Activated naive CD8-positive, alpha-beta T cell treated with anti-CD3 and anti-CD28 coated beads, Interleukin-2, amount 50 U/mL, for 16 hours (primary cell): ENCODE data around the gene SRSF4.
"Not testable (repeated sequence)": the region's sequence is repeated elsewhere in the genome, so short reads cannot be mapped to it uniquely, and the experiment has no call there.

Source experiments
- DNase-seq: peaks from one replicate; pipeline ENCODE4 v3.0.0-alpha.2; 2020; ENCODE audit warnings: low read depth, low spot score

Gene SRSF4

DNA sequence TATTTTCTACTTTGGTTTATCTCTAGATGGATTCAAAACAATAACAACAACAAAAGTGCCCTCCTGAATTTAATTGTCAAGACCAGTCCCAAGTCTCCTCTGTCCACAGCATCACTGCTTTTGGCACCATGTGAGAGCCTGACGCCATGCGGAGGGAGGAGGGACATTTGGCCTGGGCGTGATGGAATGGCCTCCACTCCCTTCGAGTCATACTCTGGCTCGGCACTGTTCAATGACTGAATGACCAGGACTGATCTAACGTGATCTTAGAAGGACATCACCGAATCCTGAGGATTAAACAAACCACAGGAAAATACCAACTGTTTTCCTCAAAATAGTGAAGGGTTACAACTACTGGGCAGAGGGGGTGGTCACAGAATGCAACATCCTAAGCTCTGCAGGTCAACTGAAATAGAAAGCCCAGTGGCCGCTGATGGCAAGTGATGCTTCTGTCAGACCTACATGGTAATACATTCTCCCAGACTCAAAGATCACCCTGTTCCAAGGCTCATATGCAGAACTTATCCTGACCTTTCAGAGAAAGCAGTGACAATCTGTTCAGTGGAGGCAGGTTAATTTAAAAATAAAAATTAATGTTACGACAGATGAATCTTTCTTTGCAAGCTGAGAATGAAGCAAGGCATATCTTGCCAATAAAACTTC is 19.1 kb downstream of the SRSF4 start:
- no peak for DNase-seq

DNA sequence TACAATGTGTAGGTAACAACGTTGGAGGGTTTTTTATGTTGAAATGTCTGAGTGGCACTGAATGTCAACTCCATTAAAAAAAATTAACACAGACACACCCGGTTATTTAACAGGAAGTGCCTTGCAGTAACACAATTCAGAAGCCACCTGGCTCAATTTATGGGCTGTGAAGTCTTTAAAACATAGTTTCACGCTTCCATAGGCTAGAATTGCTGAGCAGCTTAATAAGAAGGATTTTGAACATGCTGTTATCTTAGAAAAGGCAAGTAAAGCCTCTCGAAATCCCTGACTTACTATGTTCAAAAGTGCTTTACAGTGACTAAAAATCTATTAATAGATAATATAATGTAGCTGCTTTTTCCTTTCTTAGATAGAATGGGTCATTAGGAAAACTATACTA is 19.7 kb downstream of the SRSF4 start:
- DNase-seq = no peak

DNA sequence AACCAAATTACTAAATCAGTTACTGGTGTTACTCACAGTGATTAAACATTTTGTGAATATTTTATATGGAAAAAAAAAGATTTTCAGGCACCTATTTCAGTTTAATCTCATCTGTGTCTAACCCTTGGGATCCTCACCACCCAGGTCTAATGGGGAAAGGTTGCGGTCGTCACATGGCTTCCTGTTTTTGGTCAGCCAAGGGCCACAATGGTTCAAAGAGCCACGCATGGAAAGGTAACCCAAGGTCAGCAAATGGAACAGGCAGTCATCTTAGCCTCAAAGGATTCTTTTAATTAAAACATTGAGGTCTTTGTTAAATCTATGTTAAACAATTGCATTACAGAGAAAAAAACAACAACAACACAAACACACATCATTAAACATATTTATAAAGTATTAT is 21.9 kb downstream of the SRSF4 start:
- DNase-seq = no peak

DNA sequence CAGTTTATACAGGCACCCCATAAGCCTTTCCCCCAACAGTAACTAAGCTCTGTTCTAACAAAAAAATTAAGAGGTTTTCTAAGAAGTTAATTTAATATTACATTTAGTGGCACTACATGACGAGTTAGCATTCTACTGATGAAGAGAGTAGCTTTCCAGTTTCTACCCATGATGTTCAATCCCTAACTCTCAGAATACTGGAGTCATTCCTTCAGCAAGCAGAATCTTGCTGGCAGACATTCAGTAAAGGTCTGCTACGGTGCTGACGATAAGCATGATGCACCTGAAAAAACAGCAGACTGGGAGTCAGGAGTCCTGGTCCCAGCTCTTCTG is 24.5 kb downstream of the SRSF4 start:
- DNase-seq = no peak

DNA sequence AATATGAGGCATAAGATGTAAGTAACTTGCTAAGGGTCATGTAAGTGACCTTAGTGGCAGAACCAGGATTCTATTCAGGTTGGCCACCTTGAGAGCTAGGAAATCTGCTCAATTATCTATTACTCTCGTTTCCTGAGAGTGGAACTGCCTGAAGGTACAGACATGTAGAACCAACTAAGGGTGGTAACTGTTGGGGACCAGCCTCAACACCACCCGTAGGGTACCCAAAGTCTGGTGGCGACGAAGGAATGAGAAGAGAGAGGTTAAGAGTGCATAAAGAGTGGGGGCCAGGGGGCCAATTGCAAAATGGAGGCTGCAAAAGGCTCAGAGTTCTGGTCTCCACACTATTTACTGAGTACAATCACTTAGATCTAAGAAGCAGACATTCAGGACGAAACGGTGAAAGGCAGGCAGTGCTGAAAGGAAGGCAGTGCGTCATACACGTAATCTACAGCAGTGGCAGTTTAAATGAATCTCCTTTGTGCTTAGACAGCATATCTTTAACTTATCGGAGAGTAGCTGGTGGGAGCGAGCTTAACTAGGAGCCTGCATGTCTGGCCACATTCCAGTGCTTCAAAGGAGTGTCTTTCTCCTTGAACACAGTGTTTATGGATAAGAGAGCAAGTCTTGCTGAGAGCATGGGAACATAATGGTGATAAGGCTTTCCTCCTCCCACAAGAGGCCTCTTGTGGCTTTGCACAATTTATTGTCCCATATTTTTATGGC is 25.0 kb downstream of the SRSF4 start:
- no peak for DNase-seq

DNA sequence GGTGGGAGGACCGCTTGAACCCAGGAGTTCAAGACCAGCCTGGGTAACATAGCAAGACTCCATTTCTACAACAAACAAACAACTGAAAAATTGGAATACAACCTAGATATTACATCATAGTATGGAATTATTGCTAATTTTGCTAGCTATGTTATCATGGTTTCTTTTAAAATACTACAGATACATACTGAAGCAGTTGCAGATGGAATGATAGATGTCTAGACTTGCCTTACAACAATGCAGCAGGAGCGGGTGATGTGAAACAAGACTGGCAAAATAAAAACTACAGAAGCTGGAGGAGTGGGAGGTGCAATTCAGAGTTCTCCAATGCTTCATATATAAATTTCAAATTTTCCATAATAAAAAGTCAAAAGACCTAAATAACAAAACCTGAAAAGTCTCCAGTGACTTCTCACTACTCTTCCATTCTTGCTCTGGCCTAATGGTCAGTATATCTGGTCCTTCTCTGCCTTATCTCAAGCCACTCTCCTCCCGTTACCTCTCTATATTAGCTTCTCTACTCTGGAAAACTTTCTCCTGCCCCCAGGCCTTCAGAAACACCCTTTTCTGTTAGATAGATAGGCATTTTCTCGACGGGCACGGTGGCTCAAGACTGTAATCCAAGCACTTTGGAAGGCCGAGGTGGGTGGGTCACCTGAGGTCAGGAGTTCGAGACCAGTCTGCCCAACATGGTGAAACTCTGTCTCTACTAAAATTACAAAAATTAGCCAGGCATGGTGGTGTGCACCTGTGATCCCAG is 29.5 kb downstream of the SRSF4 start:
- no peak for DNase-seq

DNA sequence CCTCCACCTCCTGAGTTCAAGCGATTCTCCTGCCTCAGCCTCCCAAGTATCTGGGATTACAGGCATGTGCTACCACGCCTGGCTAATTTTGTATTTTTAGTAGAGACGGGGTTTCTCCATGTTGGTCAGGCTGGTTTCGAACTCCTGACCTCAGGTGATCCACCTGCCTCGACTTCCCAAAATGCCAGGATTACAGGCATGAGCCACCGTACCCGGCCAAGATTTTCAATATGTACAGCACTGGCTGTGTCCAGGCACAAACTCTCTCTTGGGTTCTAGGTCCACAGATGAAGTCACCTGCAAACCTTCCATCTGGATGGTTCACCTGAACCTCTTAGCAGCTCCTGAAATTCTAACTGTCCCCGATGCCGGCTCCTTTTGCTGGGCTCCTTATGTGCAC is 31.4 kb downstream of the SRSF4 start:
- DNase-seq = not testable (repeated sequence)

DNA sequence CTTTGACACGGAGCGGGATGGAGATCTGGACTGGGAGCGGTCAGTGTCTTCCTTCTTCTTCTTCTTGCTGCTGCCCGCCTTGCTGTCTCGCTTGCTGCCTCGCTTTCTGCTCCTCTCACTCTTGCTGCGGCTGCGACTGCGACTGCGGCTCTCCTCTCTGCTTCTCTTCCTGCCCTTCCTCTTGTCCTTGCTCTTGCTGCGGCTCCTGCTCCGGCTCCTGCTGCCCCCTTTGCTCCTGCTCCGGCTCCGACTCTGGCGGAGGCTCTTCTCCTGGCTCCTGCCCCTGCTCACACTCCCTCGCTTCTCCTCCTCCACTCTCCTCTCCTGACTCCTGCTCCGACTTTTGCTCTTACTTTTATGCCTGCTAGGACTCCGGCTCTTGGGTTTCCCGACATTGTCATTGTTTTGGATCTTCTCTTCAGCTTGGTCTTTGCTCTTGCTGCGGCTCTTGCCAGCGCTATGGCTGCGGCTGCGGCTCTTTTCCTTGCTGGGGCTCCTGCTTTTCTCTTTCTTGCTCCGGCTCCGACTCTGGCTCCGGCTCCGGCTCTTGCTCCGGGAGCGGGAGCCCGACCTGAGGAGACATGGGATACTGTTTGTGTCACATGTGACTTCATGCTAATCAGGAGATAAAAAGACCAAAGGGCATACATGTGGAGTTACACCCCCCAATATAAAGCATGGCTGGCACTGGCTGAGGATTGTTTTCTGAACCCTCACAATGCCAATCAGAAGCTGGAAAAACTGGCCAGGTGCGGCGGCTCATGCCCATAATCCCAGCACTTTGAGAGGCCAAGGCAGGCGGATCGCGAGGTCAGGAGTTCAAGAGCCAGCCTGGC is 32.8 kb downstream of the SRSF4 start:
- DNase-seq = no peak

DNA sequence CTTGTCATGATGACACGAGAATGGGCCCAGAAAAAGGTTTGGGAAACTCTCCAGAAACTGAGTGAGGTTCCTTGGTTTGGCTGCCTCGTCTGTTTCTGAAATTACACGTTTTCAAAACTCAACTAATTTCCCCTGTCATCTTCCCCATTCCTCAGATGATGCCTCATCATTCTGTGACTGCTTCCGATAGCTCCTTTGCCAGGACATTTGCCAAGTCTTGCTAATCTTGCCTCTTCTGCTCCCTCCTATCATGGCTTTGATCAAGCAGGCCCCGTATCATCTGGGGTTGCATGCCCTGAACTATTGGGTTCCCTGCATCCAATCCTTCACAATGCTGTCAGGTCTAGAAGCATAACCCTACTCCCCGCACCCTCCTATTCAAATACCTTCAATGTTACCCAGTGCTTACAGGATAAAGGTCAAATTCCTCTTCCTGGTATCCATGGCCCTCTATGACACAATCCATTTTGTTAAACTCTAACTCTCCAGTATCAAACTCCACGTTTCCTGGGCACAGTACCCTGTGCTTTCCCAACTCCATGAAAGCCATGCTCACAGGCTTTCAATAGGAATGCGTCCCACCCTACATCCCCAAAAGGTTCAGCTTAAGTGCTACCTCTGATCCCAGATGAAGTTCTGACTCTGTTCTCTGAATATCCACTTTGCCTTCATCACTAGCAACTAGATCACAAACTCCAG is 35.8 kb downstream of the SRSF4 start:
- no peak for DNase-seq

DNA sequence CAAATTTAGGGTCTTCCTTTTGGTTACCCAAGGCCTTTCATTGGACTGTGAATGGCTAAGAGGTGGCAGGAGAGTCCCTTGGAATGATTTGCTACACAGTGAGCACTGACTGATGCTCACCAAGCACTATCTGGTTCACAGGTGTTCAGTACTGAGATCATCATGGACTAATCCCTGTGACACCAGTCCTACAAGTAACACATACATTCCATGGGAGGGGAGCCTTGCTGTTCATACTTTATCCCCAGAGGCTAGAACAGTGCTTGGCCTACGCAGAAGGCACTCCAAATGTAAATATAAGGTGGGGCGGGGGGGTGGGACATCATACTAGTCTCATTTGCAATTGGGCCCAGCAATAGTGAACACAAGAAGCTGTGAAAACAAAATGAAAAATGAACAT is 37.5 kb downstream of the SRSF4 start:
- DNase-seq = no peak

DNA sequence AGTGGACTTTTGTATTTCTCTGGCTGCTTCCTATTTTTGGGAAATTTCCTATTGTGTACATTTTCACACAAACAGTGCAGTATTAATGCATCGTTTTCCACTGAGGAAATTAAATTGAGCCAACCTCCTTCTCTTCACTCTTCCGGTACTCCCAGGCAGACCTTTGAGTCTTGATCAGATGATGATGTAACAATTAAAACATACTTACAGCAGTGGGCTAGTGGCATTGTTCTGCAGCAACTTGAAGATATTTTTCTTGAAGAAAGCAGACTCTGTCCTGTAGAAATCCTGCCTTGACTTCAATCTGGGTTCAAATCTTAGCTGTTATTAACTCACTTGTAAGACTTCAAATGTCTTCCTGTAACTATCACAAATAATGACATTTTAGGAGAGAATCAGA is 39.0 kb downstream of the SRSF4 start:
- no peak for DNase-seq

DNA sequence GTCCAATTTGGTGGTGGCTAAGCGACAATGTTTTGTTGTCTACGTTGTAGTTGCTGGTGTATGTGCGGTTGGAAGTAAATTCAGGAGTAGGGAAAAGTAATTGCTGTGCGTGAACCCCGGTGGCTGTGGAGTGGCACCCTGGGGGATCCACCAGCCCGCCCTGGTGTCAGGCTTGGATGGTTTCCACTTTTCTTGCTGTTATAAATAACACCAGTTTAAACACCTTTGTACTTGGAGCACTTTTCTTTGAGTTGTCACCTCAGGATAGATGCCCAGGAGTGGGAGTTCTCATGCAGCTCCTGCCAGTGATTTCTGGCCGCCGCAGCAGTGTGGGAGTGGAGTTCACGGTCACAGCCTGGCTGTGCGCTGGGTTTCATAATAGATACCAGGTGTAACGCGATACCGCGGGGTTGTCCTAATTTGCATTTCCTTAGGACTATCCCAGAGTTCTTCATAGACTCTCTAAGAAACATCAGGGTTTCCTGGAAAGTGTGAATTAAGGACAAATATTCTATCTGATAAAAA is 45.2 kb downstream of the SRSF4 start:
- DNase-seq = no peak

DNA sequence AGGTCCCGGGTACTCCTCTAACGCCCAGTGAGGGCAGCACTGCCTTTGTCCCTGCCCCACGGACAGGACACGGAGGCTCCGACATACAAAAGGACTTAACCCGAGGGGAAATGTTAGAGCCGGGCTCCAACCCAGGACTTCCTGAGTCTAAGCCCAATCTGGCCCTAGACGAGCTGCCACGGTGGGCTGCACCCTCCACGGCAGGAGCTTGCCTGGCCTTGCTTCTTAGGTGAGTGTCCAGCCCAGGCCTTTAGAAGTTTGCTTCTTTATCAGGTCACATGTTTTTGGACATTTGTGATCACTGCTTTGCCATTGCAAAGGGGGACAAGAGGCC is 47.0 kb downstream of the SRSF4 start:
- DNase-seq = no peak

DNA sequence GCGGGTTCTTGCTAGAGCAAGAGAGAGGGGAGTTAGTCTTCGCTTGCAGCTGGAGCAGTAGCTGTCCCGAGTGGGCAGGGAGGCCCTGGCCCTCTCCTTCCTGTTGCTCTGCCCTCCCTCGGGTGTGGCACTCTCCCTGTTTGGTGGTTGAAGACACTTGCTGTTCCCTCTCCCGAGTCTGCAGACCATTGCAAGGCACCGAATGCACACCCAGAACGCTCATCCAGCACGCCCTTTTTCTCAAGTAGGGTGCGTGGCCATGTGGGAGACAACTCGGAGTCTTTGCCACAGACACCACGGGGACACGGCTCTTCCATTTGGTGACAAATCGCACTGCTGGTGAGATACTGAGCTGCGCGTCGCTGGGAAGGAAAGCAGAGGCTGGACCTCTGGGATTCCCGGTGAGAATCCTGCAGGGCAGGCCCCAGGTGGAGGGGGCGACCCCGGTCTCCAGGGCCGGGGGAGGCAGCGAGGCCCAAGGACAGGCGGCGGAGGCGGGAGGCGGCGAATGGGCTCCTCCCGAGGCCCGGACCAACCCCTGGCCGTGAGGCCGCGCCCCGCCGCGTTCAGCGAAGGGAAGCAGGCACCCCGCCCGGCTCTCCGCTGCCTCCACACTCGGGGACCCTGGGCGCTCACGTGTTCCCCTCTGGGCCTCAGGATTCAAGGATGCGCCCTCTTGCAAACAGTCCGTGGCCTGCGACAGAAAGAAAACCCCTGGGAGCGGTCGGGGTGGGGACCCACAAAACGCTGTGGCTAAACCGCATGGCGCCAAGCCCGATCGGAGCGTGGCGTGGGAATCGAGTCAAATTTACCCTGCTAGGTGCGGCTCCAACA is 47.6 kb downstream of the SRSF4 start:
- DNase-seq = no peak

DNA sequence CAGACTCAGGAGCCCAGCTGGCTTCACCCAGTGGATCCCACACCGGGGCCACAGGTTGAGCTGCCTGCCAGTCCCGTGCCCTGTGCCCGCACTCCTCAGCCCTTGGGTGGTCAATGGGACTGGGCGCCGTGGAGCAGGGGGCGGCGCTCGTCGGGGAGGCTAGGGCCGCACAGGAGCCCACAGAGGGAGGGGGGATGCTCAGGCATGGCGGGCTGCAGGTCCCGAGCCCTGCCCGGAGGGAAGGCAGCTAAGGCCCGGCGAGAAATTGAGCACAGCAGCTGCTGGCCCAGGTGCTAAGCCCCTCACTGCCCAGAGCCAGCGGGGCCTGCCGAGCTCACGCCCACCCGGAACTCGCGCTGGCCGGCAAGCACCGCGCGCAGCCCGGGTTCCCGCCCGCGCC is 50.6 kb downstream of the SRSF4 start:
- not testable (repeated sequence) for DNase-seq

DNA sequence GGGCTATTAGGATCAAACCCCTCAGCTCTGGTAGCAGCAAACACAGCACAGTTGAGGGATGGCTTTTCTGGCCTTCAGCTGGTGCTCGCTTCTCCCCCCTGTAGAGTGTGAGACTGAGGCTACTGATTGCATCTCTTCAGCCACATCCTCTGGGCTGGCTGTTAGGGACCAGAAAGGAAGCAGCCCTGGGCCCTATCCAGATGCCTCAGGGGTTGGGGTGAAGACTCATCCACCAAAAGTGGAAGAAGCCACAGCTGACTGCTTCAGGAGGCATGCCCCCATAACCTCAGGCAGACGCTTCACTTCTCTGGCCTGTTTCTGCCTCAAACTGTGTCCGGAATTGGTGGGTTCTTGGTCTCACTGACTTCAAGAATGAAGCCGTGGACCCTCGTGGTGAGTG is 51.8 kb downstream of the SRSF4 start:
- no peak for DNase-seq

DNA sequence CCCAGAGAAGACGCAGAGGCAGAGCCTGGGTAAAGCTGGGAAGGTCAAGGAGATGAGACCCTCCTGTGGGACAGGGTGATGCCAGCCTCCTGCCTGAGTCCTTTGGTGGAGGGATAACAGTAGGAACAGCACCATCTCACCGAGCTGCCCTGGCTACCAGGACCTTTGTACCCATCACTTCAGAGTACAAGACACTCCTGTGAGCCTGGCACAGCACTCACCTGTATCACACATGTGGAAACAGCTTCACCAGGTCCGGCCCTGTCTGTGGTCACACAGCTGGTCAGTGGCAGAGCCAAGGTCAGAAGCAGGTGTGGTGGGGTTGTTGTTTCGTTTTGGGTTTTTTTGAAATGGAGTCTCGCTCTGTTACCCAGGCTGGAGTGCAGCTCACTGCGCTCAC is 53.0 kb downstream of the SRSF4 start:
- no peak for DNase-seq

DNA sequence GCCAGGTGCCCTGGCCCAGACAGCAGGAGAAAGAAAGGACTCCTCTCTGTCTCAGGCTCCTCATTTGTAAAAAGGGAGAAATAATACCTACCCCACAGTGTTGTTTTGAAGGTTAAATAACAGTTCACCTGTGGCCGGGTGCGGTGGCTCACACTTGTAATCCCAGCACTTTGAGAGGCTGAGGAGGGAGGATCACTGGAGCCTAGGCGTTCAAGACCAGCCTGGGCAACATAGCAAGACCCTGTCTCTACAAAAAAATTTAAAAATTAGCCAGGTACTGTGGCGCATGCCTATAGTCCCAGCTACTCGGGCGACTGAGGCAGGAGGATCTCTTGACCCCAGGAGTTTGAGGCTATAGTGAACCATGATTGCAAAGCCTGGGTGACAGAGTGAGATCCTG is 55.5 kb downstream of the SRSF4 start:
- DNase-seq = no peak

DNA sequence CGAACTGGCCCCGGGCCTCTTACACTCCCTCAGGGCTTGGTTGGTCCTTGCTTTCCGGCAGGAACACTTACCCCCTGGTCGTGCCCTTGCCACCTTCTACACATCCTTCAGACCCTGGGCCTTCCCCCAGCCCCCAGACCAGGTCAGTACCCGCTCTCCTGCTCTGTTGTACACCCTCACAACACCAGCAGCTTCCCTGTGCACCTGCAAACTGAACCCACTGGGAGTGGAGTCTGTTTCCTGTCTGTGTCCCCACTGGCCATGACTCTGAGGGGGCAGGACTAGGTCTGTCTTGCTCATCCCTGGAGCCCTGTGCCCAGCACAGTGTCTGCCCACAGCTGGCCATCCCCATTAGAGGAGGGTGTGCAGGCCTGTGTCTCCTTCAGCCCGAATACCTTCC is 55.9 kb downstream of the SRSF4 start:
- no peak for DNase-seq

DNA sequence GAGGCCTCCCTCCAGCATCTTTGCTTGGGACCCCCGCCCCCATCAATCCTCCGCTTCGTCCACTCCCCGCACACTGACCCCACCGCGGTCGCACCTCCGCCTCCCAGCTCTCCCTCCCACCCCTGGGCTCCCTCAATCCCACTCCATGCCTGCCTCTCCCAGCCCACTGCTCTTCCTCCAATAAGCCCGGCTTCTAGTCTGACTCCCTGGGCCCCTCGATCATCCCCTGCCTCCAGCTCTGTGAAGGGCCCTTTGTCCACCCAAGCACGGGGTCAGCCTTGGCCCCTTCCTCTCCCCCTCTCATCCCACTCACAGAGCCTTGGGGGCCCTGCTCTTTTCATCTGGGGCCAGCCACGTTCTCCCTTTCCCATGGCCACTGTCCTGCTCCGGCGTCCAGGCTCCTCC is 56.5 kb downstream of the SRSF4 start:
- no peak for DNase-seq
